ENCODE measurements around the gene ANK3.

ANK3 gene

GRCh38 chr10:60155943-60156683 is 233.6 kb downstream of the ANK3 start:
- peak; percentile 14 for DNase-seq
- no peaks in the 10 kb centered on the region for H3K36me3 ChIP-seq
- no peak for TF ChIP-seq CTCF (IDR thresholded peaks at IDR 0.05; ENCODE audit: low read depth, low read length)
- no peak overlapping the region; the same call in 1 of the 2 replicates for H3K27ac ChIP-seq
- no peak overlapping the region for H3K4me3 ChIP-seq (ENCODE audit: low read depth, low read length)
- no peaks in the 10 kb centered on the region for H3K27me3 ChIP-seq (ENCODE audit: insufficient read depth, low read depth, severe bottlenecking)
- H3K9me3 ChIP-seq (ENCODE audit: severe bottlenecking), result peaks cover 2% of the 10 kb centered on the region

- H3K27me3 ChIP-seq (ENCODE audit: insufficient read depth, low read depth, severe bottlenecking), result no peaks in the 10 kb centered on the region
- H3K27ac ChIP-seq, result no peak overlapping the region
- no peak for TF ChIP-seq CTCF (IDR thresholded peaks at IDR 0.05; ENCODE audit: low read depth, low read length)
- no peak overlapping the region for H3K4me3 ChIP-seq (ENCODE audit: low read depth, low read length)
- peak; percentile 27 for DNase-seq
- no peaks in the 10 kb centered on the region for H3K9me3 ChIP-seq (ENCODE audit: severe bottlenecking)
- no peaks in the 10 kb centered on the region for H3K36me3 ChIP-seq
These were observed 234.4 kb downstream of the ANK3 start for GRCh38 chr10:60155099-60155877.

DNA sequence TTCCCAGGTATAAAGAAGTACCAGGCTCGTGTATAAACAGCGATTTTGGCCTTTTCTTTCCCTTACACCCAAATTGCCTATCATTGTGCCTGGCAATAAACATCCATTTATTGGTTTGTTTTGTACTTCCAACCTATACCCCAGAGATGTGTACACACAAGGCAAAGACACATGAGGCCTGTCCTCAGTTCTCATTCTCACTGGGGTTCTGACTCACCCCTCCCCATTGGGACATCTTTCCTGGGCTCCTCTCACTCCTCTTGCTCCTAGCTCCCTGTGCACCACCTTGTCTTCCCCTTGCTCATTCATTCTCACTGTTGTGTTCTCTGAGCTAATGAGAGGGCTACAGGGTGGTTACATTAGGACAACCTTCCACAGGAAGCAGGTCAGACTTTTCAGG is 240.7 kb downstream of the ANK3 start:
- no peaks in the 10 kb centered on the region for H3K27me3 ChIP-seq (ENCODE audit: insufficient read depth, low read depth, severe bottlenecking)
- H3K4me3 ChIP-seq (ENCODE audit: low read depth, low read length), result no peak overlapping the region
- H3K27ac ChIP-seq, result no peak overlapping the region
- DNase-seq, result no peak
- no peaks in the 10 kb centered on the region for H3K36me3 ChIP-seq
- TF ChIP-seq CTCF (IDR thresholded peaks at IDR 0.05; ENCODE audit: low read depth, low read length), result no peak
- H3K9me3 ChIP-seq (ENCODE audit: severe bottlenecking), result no peaks in the 10 kb centered on the region

- no peak for TF ChIP-seq CTCF (IDR thresholded peaks at IDR 0.05; ENCODE audit: low read depth, low read length)
- Histone ChIP-seq H3K27ac (no peak overlapping the region), H3K4me3 (ENCODE audit: low read depth, low read length) (no peak overlapping the region), H3K27me3 (ENCODE audit: insufficient read depth, low read depth, severe bottlenecking) (no peaks in the 10 kb centered on the region), H3K9me3 (ENCODE audit: severe bottlenecking) (no peaks in the 10 kb centered on the region), H3K36me3 (no peaks in the 10 kb centered on the region)
- DNase-seq, result no peak
These were observed 241.3 kb downstream of the ANK3 start for GRCh38 chr10:60148266-60148840.

DNA sequence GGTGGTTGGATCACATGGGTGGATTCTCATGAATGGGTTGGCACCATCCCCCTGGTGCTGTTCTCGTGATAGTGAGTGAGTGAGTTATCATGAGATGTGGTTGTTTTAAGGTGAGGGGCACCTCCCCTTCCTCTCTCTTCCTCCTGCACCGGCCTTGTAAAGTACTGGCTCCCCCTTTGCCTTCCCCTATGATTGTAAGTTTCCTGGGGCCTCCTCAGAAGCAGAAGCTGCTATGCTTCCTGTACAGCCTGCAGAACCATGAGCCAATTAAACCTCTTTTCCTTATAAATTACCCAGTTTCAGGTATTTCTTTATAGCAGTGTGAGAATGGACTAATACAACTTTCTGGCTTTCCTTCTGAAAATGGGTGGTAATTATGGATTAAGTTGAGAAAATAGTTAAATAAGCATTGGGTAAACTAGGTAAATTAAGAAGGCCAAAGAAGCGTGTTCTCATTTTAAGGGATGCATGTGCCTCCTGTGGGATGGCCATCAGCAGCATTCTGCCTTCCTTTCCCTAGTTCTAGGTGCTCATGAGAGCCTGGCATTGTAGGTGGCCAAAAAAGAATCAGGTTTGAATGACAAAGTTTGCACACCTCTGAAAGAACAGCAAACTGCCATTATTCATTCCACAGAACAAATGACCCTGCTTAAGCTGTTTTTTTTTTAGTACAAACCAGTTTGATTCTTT is 242.0 kb downstream of the ANK3 start:
- Histone ChIP-seq H3K4me3 (ENCODE audit: low read depth, low read length) (no peak overlapping the region), H3K36me3 (no peaks in the 10 kb centered on the region), H3K27ac (no peak overlapping the region), H3K9me3 (ENCODE audit: severe bottlenecking) (no peaks in the 10 kb centered on the region), H3K27me3 (ENCODE audit: insufficient read depth, low read depth, severe bottlenecking) (no peaks in the 10 kb centered on the region)
- no peak for DNase-seq
- no peak for TF ChIP-seq CTCF (IDR thresholded peaks at IDR 0.05; ENCODE audit: low read depth, low read length)

All from WERI-Rb-1 (cell line).